ENCODE measurements around the gene PUS7. TPM values are rescaled to one million over a fixed set of nuclear protein-coding genes. Genes with fewer than 3 reads are reported as not detected.

PUS7 gene
- total and polyA plus RNA-seq, 2 of the 8 experiments (the other 6 are each of a cell fraction or from before 2014, with no cell fraction given) = 18.9 to 65.2 TPM

DNA sequence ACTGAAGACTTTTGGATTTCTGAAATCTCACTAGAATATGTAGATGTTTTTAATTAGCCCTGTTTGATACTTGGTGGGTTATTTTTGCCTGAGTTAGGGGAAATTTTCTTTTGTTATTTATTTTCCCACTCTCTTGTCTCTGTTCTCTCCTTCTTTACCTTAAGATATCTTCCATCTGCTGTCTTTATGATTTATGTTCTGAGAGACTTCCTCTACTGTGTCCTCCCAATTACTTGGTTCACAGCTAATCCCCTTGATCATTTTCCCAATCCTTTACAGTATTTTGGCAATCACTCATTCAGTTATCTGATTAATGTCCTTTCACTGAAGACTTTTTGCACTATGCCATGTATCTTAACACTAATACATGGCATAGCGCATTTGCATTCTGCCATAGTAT is 83.8 kb downstream of the PUS7 start:
- H4K5ac ChIP-seq (ENCODE audit: insufficient read length, low read depth, low read length) = no peak overlapping the region
- no peak overlapping the region for H3K23ac ChIP-seq (ENCODE audit: insufficient read length)
- ChIA-PET CTCF (ENCODE audit: partially characterized antibody) (interaction anchor here (0.7 kb wide), 1 partner anchor 301 kb away, joined by 3 read pairs; no protein-coding TSS in a partner anchor), POLR2A (ENCODE audit: partially characterized antibody) (interaction anchor here (1.7 kb wide), 1 partner anchor 10 kb away, joined by 5 read pairs; no protein-coding TSS in a partner anchor)
- no peak overlapping the region for H3K4ac ChIP-seq (replicated peaks; ENCODE audit: insufficient read length, low read depth, low read length)
- no peak overlapping the region for H2BK5ac ChIP-seq (ENCODE audit: low read depth, low read length)
- H4K91ac ChIP-seq (replicated peaks; ENCODE audit: insufficient read length, low read length) = no peak overlapping the region
- no peak for DNase-seq (ENCODE audit: low read depth in 1 of 2, low spot score in 2 of 2)
- no peak overlapping the region for H3K4me2 ChIP-seq (ENCODE audit: insufficient read depth in 1 of 2, low read depth in 2 of 2, low read length in 2 of 2)
- WGBS, 2 experiments (ENCODE audit: extremely low coverage in 1 of 2, insufficient coverage in 1 of 2, insufficient read length in 1 of 2, insufficient replicate concordance in 2 of 2, low coverage in 1 of 2, low lambda C conversion rate in 2 of 2, missing lambda C conversion rate in 1 of 2) = 86% methylated on average over 1 of the region's 1 CpG; no CpG with 5 or more reads in 1 of the 2 experiments
- H3K4me1 ChIP-seq (replicated peaks in 1 of 4; ENCODE audit: control insufficient read depth in 3 of 4, insufficient read depth in 4 of 4, low read length in 3 of 4) = no peaks in the 10 kb centered on the region
- no peak overlapping the region for H2BK120ac ChIP-seq (replicated peaks; ENCODE audit: low read depth, low read length)
- H2BK20ac ChIP-seq (ENCODE audit: low read length) = no peak overlapping the region
- no peaks in the 10 kb centered on the region for H3K27me3 ChIP-seq (replicated peaks in 1 of 4; ENCODE audit: control insufficient read depth in 3 of 4, extremely low read depth in 1 of 4, insufficient read depth in 3 of 4, low read length in 3 of 4)
- H3K4me3 ChIP-seq (ENCODE audit: extremely low read depth in 1 of 4, insufficient read depth in 2 of 4, low read depth in 3 of 4, low read length in 4 of 4) = no peak overlapping the region
- H3K23me2 ChIP-seq (ENCODE audit: low read depth, low read length) = no peaks in the 10 kb centered on the region
- H3K79me1 ChIP-seq (ENCODE audit: low read depth, low read length) = no peaks in the 10 kb centered on the region
- no peak overlapping the region for H3K27ac ChIP-seq (ENCODE audit: low read depth, low read length)
- no peaks in the 10 kb centered on the region for H3K79me2 ChIP-seq (ENCODE audit: control insufficient read depth in 1 of 2, insufficient read depth in 2 of 2, low read length in 2 of 2)
- H2AK5ac ChIP-seq (ENCODE audit: low read depth, low read length) = no peak overlapping the region
- H4K8ac ChIP-seq (ENCODE audit: extremely low read depth, insufficient read depth, low read length) = no peak overlapping the region
- no peak overlapping the region for H3K56ac ChIP-seq (replicated peaks; ENCODE audit: insufficient read length, low read depth, low read length)
- no peaks in the 10 kb centered on the region for H3K36me3 ChIP-seq (ENCODE audit: control insufficient read depth in 2 of 4, insufficient read depth in 4 of 4, low read length in 3 of 4)
- no peak overlapping the region for H3K14ac ChIP-seq (ENCODE audit: insufficient read length)
- no peak overlapping the region for H2AFZ ChIP-seq (ENCODE audit: low read length)
- no peak overlapping the region for H2BK12ac ChIP-seq (ENCODE audit: low read depth, low read length)
- FAIRE-seq = no peak
- no peaks in the 10 kb centered on the region for H3K9me3 ChIP-seq (ENCODE audit: insufficient read depth in 2 of 2, low read depth in 1 of 2, low read length in 1 of 2)
- no peak overlapping the region for H3K9ac ChIP-seq (replicated peaks in 1 of 4; ENCODE audit: extremely low read depth in 1 of 4, low read depth in 3 of 4, low read length in 3 of 4)
- H4K20me1 ChIP-seq (replicated peaks in 1 of 2; ENCODE audit: control insufficient read depth in 1 of 2, insufficient read depth in 2 of 2, low read length in 2 of 2) = no peaks in the 10 kb centered on the region
- TF ChIP-seq EGR1 (IDR thresholded peaks at IDR 0.05; ENCODE audit: borderline replicate concordance, low read depth, low read length) = no peak
- TF ChIP-seq HDAC2 (IDR thresholded peaks at IDR 0.05; ENCODE audit: borderline replicate concordance in 1 of 2, low read depth in 2 of 2, low read length in 2 of 2) = no peak
- no peak for TF ChIP-seq SAP30 (IDR thresholded peaks at IDR 0.05; ENCODE audit: insufficient read depth, insufficient replicate concordance, low read length)
- no peak for TF ChIP-seq TAF7 (optimal IDR thresholded peaks at IDR 0.05; ENCODE audit: borderline replicate concordance, low read depth, low read length)
- H3K18ac ChIP-seq (ENCODE audit: extremely low read depth, low read length) = no peak overlapping the region
- no peak overlapping the region for H2BK15ac ChIP-seq (ENCODE audit: low read length)
